Glomerular endothelial cell (primary cell): ENCODE results near the gene ZNF333. TPM values are rescaled to one million over a fixed set of nuclear protein-coding genes. Genes with fewer than 3 reads are reported as not detected.
"Not testable (repeated sequence)": the region's sequence is repeated elsewhere in the genome, so short reads cannot be mapped to it uniquely, and the experiment has no call there.

Experiments used
- DNase-seq: peaks from one replicate; pipeline ENCODE4 v3.0.0-alpha.2; 2011; ENCODE audit warnings: low read depth, low spot score; ENCODE audit errors: extremely low read depth
- total RNA-seq: library from RNA; depleted of rRNA; stranded (reverse); fragments of >200 nt; gene quantifications from 2 replicates; pipeline ENCODE4 v1.2.3, GENCODE V29; 2015

ZNF333 gene
- total RNA-seq, 1 donor from 2014 or later: 22.3 TPM

GRCh38 chr19:14765841-14766240 is 76.0 kb downstream of the ZNF333 start:
- DNase-seq: not testable (repeated sequence)

GRCh38 chr19:14767466-14767971 is 77.7 kb downstream of the ZNF333 start:
- DNase-seq: no peak

- no peak for DNase-seq
Measured at GRCh38 chr19:14768001-14768400, 78.2 kb downstream of the ZNF333 start.

DNA sequence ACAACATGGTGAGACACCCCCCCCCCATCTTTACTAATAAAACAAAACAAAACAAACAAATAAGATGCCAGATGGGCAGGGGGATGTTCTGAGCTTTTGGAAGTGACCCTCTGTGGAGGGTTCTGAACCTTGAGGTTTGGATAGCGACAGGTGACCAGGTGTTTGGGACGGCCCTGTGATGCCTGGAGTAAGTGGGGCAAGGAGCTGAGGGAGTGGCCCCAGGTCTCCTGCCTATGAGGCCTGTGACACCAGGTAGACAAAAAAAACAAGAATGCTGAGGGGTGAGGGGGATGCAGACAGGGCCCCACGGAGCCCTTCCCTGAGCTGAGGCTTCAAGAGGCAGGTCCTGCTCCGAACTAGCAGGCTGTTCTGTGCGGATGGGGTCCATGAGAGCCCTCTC is 79.4 kb downstream of the ZNF333 start:
- DNase-seq: no peak

GRCh38 chr19:14770136-14770535 is 80.3 kb downstream of the ZNF333 start:
- no peak for DNase-seq

- DNase-seq: no peak
Measured at GRCh38 chr19:14770944-14771839, 81.3 kb downstream of the ZNF333 start.

DNA sequence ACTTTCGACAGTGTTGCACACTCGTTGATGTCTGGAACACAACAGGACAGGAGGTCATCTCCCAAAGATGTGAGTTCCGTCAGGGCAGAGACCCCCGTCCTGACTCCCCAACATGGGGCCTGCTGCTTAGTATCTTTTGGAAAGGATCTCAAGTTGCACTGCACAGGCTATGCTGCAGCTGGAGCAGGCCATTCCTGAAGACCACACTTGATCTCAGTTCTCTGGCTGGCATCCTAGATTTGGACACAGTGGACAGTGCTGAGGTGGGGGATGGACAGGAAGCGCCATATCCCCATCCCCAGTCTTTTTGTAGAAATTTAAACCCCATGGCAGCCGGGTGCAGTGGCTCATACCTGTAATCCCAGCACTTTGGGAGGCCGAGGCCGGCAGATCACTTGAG is 82.6 kb downstream of the ZNF333 start:
- DNase-seq: no peak

GRCh38 chr19:14772995-14773394 is 83.1 kb downstream of the ZNF333 start:
- no peak for DNase-seq

- DNase-seq: not testable (repeated sequence)
Measured at GRCh38 chr19:14773722-14774121, 83.9 kb downstream of the ZNF333 start.

- no peak for DNase-seq
Measured at GRCh38 chr19:14774373-14774772, 84.5 kb downstream of the ZNF333 start.

- DNase-seq: not testable (repeated sequence)
Measured at GRCh38 chr19:14775326-14775725, 85.5 kb downstream of the ZNF333 start.

GRCh38 chr19:14775869-14776586 is 86.2 kb downstream of the ZNF333 start:
- no peak for DNase-seq

DNA sequence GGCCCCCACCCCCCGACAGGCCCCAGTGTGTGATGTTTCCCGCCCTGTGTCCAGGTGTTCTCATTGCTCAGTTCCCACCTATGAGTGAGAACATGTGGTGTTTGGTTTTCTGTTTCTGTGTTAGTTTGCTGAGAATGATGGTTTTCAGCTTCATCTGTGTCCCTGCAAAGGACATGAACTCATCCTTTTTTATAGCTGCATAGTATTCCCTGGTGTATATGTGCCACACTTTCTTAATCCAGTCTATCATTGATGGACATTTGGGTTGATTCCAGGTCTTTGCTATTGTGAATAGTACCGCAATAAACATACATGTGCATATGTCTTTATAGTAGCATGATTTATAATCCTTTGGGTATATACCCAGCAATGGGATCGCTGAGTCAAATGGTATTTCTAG is 87.8 kb downstream of the ZNF333 start:
- not testable (repeated sequence) for DNase-seq

- DNase-seq: not testable (repeated sequence)
Measured at GRCh38 chr19:14778110-14778845, 88.4 kb downstream of the ZNF333 start, which contains the start of gene ADGRE2. ADGRE2 (minus strand) TSS chr19:14778560; CDS start chr19:14776756, 1,804 bp downstream.

DNA sequence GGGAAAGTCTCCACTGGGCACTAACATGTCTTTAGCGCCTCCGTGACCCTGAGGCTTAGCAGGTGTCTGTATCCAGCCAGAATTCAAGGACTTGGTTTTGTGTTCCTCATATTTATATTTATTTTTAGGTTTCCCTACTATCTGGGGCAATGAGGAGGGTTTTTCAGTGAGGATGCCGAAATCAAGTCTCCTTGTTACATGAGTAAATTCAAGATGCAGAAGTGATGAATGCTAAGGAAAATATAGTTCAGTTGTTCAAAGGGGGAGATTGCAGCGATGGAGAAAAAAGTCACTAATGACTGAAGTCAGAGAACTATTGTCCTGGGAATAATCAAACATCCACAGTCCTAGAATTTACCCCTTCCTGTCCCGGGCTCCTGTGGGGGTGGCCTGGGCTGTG is 89.3 kb downstream of the ZNF333 start:
- DNase-seq: no peak

- not testable (repeated sequence) for DNase-seq
Measured at GRCh38 chr19:14780622-14781225, 90.9 kb downstream of the ZNF333 start.

GRCh38 chr19:14781713-14782536 is 92.1 kb downstream of the ZNF333 start:
- not testable (repeated sequence) for DNase-seq

DNA sequence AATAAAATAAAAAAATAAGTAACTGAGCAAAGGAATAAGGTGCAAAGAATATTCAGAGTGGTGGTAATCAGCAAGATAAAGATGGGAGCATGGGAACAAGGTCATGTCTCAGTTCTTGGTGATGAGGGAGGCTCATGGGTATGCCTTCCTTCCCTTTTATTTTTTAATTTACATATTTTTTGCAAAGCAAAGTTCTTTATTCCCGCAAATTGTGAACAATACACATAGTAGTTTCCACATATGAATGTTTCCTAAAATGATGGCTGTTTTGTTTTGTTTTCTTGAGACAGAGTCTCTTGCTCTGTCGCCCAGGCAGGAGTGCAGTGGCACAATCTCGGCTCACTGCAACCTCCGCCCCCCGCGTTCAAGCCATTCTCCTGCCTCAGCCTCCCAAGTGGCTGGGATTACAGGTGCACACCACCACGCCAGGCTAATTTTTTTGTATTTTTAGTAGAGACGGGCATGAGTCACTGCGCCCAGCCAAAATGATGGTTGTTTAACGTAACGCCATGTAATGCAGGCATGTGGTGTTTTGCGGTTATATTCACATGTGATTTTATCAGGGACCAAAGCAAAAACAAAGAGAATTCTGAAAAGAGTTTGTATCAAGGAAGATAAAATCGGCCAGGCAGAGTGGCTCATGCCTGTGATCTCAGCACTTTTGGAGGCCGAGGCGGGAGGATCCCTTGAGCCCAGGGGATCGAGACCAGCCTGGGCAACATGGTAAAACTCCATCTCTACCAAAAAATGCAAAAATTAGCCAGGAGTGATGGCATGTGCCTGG is 93.0 kb downstream of the ZNF333 start:
- DNase-seq: no peak
